GM23248 (cell line): ENCODE results near the gene VILL.

Source experiments
- EZH2 ChIP-seq: fragments of 200-600 bp; sonication (generic); IDR thresholded peaks from 2 replicates; pipeline ENCODE4 v1.6.1; 2018; ENCODE audit warnings: antibody characterized with exemption, mild to moderate bottlenecking; ENCODE audit not compliant: insufficient read depth, poor library complexity, severe bottlenecking
- EZH2phosphoT487 ChIP-seq: fragments of 200-600 bp; sonication (generic); IDR thresholded peaks from 2 replicates; pipeline ENCODE4 v1.6.1; 2018; ENCODE audit warnings: antibody characterized with exemption, moderate library complexity, mild to moderate bottlenecking, low read depth; ENCODE audit not compliant: insufficient read depth

DNA sequence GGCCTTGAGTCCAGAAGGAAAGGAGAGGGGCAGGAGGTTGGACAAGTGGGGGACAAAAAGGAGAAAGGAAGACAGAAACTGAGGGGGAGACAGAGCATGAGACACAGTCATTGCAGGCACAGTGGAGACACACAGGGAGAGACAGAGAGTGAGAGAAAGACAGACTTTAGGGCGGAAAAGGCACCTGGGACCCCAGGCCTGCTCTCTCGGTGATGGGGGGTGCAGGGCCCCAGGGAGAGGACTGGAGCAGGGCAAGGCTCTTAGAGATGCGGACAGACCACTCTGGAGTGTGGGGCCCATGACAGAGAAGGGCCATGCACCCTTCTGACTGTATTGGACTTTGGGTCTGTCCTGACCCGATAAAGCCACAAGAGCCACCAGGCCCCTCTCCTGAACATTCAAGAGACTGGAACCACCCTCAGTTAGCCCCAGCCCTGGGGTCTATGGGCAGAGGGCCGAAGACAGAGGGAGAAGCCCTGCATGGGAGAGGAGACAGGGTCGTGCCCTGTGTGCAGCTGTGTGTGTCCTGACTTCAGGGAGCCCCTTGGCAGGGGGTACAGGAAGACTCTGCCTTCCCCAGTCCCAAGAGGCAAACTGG, 26.4 kb downstream of the VILL start:
- TF ChIP-seq EZH2 (no peak), EZH2phosphoT487 (no peak)
